ENCODE measurements around the gene NEU1. TPM values are rescaled to one million over a fixed set of nuclear protein-coding genes. Genes with fewer than 3 reads are reported as not detected.
A peak's percentile ranks its signal among the peaks of the same experiment; 100 is the strongest.
"Not testable (repeated sequence)": the region's sequence is repeated elsewhere in the genome, so short reads cannot be mapped to it uniquely, and the experiment has no call there.

Gene NEU1
- total RNA-seq, 1 donor from 2014 or later: 21.3 TPM

GRCh38 chr6:31861919-31862343 lies 690 bp downstream of the NEU1 start:
- no peaks in the 10 kb centered on the region for H3K27me3 Mint-ChIP-seq (ENCODE audit: low read depth)

DNA sequence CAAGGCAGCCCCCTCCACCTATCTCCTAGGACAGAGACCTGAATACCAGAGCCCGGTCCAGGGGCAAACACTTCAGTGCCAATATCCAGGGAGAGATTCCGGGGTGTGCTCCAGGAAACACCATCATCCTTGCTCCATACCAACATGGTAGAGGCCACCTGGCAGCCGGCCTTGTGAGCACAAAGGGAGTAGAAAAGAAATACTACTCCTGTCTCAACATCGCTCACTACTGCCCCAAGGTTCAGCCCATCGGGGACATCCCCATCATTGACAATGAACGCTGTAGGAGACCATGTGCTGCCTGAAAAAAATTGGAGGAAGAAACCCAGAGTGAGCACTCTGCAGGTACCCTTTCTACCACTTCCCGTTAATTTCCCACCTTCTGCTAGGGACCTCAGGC lies 1.5 kb downstream of the NEU1 start:
- H3K4me1 Mint-ChIP-seq (ENCODE audit: low read depth): peaks cover 13% of the 10 kb centered on the region
- H3K4me3 Mint-ChIP-seq (ENCODE audit: low read depth): peak overlapping the region; percentile 97
- H3K9me3 Mint-ChIP-seq: no peaks in the 10 kb centered on the region
- DNase-seq (ENCODE audit: low spot score): no peak
- no peaks in the 10 kb centered on the region for H3K27me3 Mint-ChIP-seq (ENCODE audit: low read depth)
- H3K27ac Mint-ChIP-seq: no peak overlapping the region
- intact Hi-C loops (cut with micrococcal nuclease): loop anchor here (5.0 kb wide), 1 partner anchor 39 kb away; no protein-coding TSS in a partner anchor
- H3K36me3 Mint-ChIP-seq (ENCODE audit: low read depth): peaks cover 13% of the 10 kb centered on the region

More at GRCh38 chr6:31861919-31862343, 690 bp downstream of the NEU1 start:
- Mint-ChIP-seq H3K4me1 (ENCODE audit: low read depth) (peaks cover 13% of the 10 kb centered on the region), H3K4me3 (ENCODE audit: low read depth) (peak overlapping the region; percentile 97), H3K9me3 (no peaks in the 10 kb centered on the region), H3K27ac (peak overlapping the region; percentile 93), H3K36me3 (ENCODE audit: low read depth) (peaks cover 13% of the 10 kb centered on the region)
- no peak for DNase-seq (ENCODE audit: low spot score)
- intact Hi-C loops (cut with micrococcal nuclease): loop anchor here (2.0 to 5.0 kb wide), 2 partner anchors 35 to 40 kb away; partner anchors contain the start of gene EHMT2

- intact Hi-C loops (cut with micrococcal nuclease): loop anchor here (5.0 kb wide), 1 partner anchor 38 kb away; no protein-coding TSS in a partner anchor
- H3K4me3 Mint-ChIP-seq (ENCODE audit: low read depth): no peak overlapping the region
- no peak for DNase-seq (ENCODE audit: low spot score)
- H3K27ac Mint-ChIP-seq: no peak overlapping the region
- no peaks in the 10 kb centered on the region for H3K9me3 Mint-ChIP-seq
- peaks cover 13% of the 10 kb centered on the region for H3K4me1 Mint-ChIP-seq (ENCODE audit: low read depth)
- peaks cover 13% of the 10 kb centered on the region for H3K36me3 Mint-ChIP-seq (ENCODE audit: low read depth)
- H3K27me3 Mint-ChIP-seq (ENCODE audit: low read depth): no peaks in the 10 kb centered on the region
Observed at GRCh38 chr6:31860349-31860748, 2.3 kb downstream of the NEU1 start.

DNA sequence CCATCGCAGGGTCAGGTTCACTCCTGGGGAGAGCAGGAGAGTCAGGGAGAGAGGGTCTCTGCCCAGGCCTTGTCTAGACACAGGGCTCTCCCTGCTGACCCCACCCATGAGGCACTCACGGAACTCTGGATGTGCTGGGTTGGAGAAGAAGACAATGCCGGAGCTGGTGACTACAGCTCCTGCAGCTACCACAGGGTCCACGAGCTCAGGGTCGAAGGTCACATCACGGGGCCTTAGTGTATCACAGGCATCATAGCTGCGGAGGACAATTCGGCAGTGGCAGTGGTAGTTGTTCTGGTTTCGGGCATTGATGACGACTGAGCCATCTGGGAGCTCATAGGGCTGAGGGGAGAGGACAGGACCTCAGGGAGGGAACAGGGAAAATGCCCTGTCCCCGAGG lies 2.7 kb downstream of the NEU1 start:
- H3K4me1 Mint-ChIP-seq (ENCODE audit: low read depth): peaks cover 11% of the 10 kb centered on the region
- DNase-seq (ENCODE audit: low spot score): no peak
- intact Hi-C loops (cut with micrococcal nuclease): loop anchor here (5.0 kb wide), 1 partner anchor 38 kb away; no protein-coding TSS in a partner anchor
- H3K4me3 Mint-ChIP-seq (ENCODE audit: low read depth): peak overlapping the region; percentile 6
- H3K36me3 Mint-ChIP-seq (ENCODE audit: low read depth): peaks cover 13% of the 10 kb centered on the region
- H3K27ac Mint-ChIP-seq: no peak overlapping the region
- H3K9me3 Mint-ChIP-seq: no peaks in the 10 kb centered on the region
- no peaks in the 10 kb centered on the region for H3K27me3 Mint-ChIP-seq (ENCODE audit: low read depth)

- DNase-seq (ENCODE audit: low spot score): no peak
- Mint-ChIP-seq H3K27ac (no peak overlapping the region), H3K4me3 (ENCODE audit: low read depth) (no peak overlapping the region), H3K4me1 (ENCODE audit: low read depth) (peaks cover 7% of the 10 kb centered on the region), H3K27me3 (ENCODE audit: low read depth) (no peaks in the 10 kb centered on the region), H3K36me3 (ENCODE audit: low read depth) (peaks cover 13% of the 10 kb centered on the region), H3K9me3 (no peaks in the 10 kb centered on the region)
- intact Hi-C loops (cut with micrococcal nuclease): no loop called here
Observed at GRCh38 chr6:31858707-31859106, 3.9 kb downstream of the NEU1 start.

DNA sequence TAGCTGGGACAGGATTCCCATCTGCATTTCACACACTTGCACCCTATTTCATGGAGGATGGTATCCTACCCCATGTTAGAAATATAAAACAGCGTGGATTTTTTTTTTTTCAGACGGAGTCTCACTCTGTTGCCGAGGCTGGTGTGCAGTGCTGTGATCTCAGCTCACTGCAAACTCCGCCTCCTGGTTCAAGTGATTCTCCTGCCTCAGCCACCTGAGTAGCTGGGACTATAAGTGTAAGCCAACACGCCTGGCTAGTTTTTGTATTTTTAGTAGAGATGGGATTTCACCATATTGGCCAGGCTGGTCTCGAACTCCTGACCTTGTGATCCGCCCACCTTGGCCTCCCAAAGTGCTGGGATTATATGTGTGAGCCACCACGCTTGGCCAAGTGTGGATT lies 4.8 kb downstream of the NEU1 start:
- H3K27ac Mint-ChIP-seq; intact Hi-C loops (cut with micrococcal nuclease); H3K27me3 Mint-ChIP-seq (ENCODE audit: low read depth); H3K9me3 Mint-ChIP-seq; H3K4me1 Mint-ChIP-seq (ENCODE audit: low read depth); DNase-seq (ENCODE audit: low spot score); H3K4me3 Mint-ChIP-seq (ENCODE audit: low read depth): not testable (repeated sequence)
- H3K36me3 Mint-ChIP-seq (ENCODE audit: low read depth): peaks cover 13% of the 10 kb centered on the region

DNA sequence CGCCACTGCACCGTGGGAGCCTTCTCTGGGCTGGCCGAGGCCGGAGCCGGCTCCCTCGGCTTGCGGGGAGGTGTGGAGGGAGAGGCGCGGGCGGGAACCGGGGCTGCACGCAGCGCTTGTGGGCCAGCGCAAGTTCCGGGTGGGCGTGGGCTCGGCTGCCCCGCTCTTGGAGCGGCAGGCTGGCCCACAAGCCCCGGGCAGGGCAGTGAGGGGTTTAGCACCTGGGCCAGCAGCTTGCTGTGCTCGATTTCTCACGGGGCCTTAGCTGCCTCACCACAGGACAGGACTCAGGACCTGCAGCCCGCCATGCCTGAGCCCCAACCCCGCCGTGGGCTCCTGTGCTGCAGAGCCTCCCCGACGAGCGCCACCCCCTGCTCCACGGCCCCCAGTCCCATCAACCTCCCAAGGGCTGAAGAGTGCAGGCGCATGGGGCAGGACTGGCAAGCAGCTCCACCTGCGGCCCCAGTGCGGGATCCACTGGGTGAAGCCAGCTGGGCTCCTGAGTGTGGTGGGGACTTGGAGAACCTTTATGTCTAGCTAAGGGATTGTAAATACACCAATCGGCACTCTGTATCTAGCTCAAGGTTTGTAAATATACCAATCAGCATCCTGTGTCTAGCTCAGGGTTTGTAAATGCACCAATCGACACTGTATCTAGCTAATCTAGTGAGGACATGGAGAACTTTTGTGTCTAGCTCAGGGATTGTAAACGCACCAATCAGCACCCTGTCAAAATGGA lies 10.5 kb downstream of the NEU1 start:
- H3K36me3 Mint-ChIP-seq (ENCODE audit: low read depth); H3K27ac Mint-ChIP-seq; H3K27me3 Mint-ChIP-seq (ENCODE audit: low read depth); DNase-seq (ENCODE audit: low spot score); H3K9me3 Mint-ChIP-seq; intact Hi-C loops (cut with micrococcal nuclease); H3K4me3 Mint-ChIP-seq (ENCODE audit: low read depth); H3K4me1 Mint-ChIP-seq (ENCODE audit: low read depth): not testable (repeated sequence)

DNA sequence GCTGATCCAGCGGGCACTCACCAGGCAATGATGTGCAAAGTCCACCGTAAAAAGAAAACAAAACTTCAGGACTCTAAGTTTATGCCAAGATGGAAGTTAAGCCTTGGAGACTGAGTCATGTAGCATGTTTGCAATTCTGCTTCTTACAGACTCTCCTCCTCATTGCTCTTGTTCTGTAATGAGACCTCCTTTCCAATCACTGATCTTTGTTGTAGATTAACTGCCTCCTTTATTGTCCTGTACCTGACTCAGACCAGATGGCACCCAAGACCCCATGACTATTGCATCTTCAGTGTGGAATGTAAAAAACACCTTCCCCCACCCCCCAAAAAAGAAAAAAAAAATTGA lies 11.2 kb downstream of the NEU1 start:
- intact Hi-C loops (cut with micrococcal nuclease): no loop called here
- Mint-ChIP-seq H3K27ac (no peak overlapping the region), H3K4me1 (ENCODE audit: low read depth) (no peaks in the 10 kb centered on the region), H3K36me3 (ENCODE audit: low read depth) (no peaks in the 10 kb centered on the region), H3K27me3 (ENCODE audit: low read depth) (no peaks in the 10 kb centered on the region), H3K9me3 (no peaks in the 10 kb centered on the region), H3K4me3 (ENCODE audit: low read depth) (no peak overlapping the region)
- DNase-seq (ENCODE audit: low spot score): no peak

DNA sequence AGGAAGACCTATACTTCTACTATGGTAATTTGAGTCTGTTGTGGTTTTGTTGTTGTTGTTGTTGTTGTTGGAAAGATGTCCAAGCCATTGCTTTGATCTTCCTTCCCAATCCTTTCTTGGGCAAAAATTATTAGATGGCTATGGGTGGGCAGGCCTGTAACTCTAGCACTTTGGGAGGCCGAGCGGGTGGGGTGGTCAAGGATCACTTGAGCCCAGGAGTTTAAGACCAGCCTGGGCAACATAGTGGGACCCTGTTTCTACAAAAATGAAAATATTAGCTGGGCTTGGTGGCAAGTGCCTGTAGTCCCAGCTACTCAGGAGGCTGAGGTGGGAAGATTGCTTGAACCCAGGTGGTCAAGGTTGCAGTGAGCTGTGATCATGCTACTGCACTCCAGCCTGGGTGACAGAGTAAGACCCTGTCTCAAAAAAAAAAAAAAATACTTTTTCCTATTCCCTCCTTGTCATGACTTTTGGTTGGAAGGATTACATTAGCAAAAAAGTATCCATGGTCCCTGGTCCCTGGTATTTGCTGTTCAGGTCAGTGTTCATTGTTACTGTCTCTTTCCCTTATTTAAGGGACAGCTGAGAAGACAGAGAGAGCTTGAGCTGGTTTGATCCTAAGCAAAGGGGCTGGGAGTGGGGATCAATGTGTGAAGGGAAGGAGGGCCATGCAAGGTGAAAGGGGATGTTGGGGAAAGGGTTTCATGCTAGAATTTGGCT lies 11.7 kb downstream of the NEU1 start:
- DNase-seq (ENCODE audit: low spot score): no peak
- Mint-ChIP-seq H3K36me3 (ENCODE audit: low read depth) (no peaks in the 10 kb centered on the region), H3K27ac (no peak overlapping the region), H3K4me3 (ENCODE audit: low read depth) (no peak overlapping the region), H3K9me3 (no peaks in the 10 kb centered on the region), H3K27me3 (ENCODE audit: low read depth) (no peaks in the 10 kb centered on the region), H3K4me1 (ENCODE audit: low read depth) (no peaks in the 10 kb centered on the region)
- intact Hi-C loops (cut with micrococcal nuclease): no loop called here

DNA sequence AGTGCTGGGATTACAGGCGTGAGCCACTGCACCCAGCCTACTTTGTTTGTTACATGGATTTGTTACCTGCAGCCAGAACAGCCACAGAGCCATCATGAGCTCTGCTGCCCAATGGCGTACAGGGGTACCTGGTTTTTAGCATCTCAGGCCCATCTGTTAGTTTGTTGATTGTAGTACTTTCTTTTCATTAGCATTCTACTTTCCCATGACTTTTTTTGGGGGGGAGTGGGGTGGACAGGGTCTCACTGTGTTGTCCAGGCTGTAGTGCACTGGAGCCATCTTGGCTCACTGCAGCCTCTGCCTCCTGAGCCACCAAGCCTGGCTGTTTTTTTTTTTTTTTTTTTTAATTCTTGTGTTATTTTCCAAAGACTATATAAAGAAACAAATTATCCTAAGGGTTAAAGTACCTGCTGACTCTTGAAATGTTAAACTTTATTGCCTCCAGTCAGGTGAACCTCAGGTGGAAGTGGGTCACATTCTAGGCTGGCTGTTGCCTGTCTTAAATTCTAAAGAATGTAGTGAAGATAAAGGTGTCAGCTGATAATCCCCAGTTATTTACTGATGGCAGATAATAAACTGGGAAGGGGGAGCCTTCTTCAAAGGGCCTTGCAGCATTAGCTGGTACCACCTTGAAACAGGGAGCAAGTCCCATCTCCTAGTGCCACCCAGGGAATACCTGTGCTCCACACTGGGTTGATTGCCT lies 15.2 kb downstream of the NEU1 start:
- no peak overlapping the region for H3K27ac Mint-ChIP-seq
- H3K4me3 Mint-ChIP-seq (ENCODE audit: low read depth): no peak overlapping the region
- no peaks in the 10 kb centered on the region for H3K4me1 Mint-ChIP-seq (ENCODE audit: low read depth)
- intact Hi-C loops (cut with micrococcal nuclease): no loop called here
- no peaks in the 10 kb centered on the region for H3K27me3 Mint-ChIP-seq (ENCODE audit: low read depth)
- DNase-seq (ENCODE audit: low spot score): no peak
- no peaks in the 10 kb centered on the region for H3K36me3 Mint-ChIP-seq (ENCODE audit: low read depth)
- H3K9me3 Mint-ChIP-seq: no peaks in the 10 kb centered on the region

- H3K27ac Mint-ChIP-seq: no peak overlapping the region
- no peak for DNase-seq (ENCODE audit: low spot score)
- H3K4me3 Mint-ChIP-seq (ENCODE audit: low read depth): no peak overlapping the region
- H3K36me3 Mint-ChIP-seq (ENCODE audit: low read depth): peaks cover 23% of the 10 kb centered on the region
- intact Hi-C loops (cut with micrococcal nuclease): no loop called here
- H3K9me3 Mint-ChIP-seq: no peaks in the 10 kb centered on the region
- H3K27me3 Mint-ChIP-seq (ENCODE audit: low read depth): no peaks in the 10 kb centered on the region
- H3K4me1 Mint-ChIP-seq (ENCODE audit: low read depth): peaks cover 1% of the 10 kb centered on the region
Observed at GRCh38 chr6:31844507-31844906, 18.1 kb downstream of the NEU1 start.

DNA sequence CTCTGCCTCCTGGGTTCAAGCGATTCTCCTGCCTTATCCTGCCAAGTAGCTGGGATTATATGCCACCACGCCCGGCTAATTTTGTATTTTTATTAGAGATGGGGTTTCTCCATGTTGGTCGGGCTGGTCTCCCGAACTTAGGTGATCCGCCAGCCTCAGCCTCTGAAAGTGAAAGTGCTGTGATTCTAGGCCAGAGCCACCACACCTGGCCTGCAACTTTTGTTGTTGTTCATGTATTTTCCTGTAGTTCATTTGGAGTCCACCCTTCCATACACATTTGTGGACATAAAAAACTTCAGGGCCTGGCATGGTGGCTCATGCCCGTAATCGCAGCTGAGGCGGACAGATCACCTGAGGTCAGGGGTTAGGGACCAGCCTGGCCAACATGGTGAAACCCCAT lies 20.6 kb downstream of the NEU1 start:
- Mint-ChIP-seq H3K27me3 (ENCODE audit: low read depth) (no peaks in the 10 kb centered on the region), H3K4me3 (ENCODE audit: low read depth) (no peak overlapping the region), H3K4me1 (ENCODE audit: low read depth) (peaks cover 16% of the 10 kb centered on the region), H3K36me3 (ENCODE audit: low read depth) (peaks cover 47% of the 10 kb centered on the region), H3K27ac (no peak overlapping the region), H3K9me3 (no peaks in the 10 kb centered on the region)
- intact Hi-C loops (cut with micrococcal nuclease): no loop called here
- DNase-seq (ENCODE audit: low spot score): no peak

DNA sequence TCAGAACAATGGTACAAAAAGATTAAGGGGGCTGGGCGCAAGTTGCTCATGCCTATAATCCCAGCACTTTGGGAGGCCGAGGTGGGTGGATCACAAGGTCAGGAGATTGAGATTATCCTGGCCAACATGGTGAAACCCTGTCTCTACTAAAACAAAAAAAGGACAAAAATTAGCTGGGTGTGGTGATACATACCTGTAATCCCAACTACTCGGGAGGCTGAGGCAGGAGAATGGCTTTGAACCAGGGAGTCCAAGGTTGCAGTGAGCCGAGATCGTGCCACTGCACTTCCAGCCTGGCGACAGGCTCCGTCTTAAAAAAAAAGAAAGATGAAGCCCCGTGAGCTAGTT lies 22.9 kb downstream of the NEU1 start:
- H3K27me3 Mint-ChIP-seq (ENCODE audit: low read depth); H3K9me3 Mint-ChIP-seq; H3K27ac Mint-ChIP-seq; DNase-seq (ENCODE audit: low spot score); H3K4me3 Mint-ChIP-seq (ENCODE audit: low read depth): not testable (repeated sequence)
- Mint-ChIP-seq H3K36me3 (ENCODE audit: low read depth) (peaks cover 69% of the 10 kb centered on the region), H3K4me1 (ENCODE audit: low read depth) (peaks cover 27% of the 10 kb centered on the region)
- intact Hi-C loops (cut with micrococcal nuclease): loop anchor here (10.0 kb wide), 3 partner anchors 335 to 1005 kb away; partner anchors contain the start of genes AGPAT1, MICB, PSMB8 and RNF5
